ENCODE results near the gene PDE3B. TPM values are rescaled to one million over a fixed set of nuclear protein-coding genes. Genes with fewer than 3 reads are reported as not detected.
"Not testable (repeated sequence)": the region's sequence is repeated elsewhere in the genome, so short reads cannot be mapped to it uniquely, and the experiment has no call there.

PDE3B gene
- total RNA-seq, 1 donor from 2014 or later = 0.26 TPM

DNA sequence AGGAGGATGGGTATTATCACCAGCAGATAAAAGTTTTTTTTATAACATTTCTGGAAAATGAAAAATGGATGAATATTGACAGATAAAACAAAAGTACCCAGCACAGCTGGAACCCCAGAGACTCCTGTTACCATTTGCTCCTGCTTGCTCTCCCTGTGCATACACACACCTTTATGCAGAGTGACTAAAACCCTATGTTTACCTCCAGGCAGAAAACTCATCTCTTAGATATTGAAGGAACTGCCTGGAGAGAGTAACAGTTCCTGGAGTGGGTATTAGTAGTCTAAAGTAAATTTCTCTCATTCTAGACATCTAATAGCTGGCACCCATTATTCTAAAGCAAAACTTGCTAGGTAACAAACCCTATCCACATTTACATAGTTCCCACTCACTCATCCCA, 210.5 kb downstream of the PDE3B start:
- H3K4me3 ChIP-seq (ENCODE audit: low read depth, low read length) = no peak overlapping the region
- DNase-seq (ENCODE audit: low read depth) (peak; percentile 72), FAIRE-seq (no peak)
- no peaks in the 10 kb centered on the region for H3K36me3 ChIP-seq (ENCODE audit: control insufficient read depth, insufficient read depth, low read length)
- TF ChIP-seq, protein P1, sequence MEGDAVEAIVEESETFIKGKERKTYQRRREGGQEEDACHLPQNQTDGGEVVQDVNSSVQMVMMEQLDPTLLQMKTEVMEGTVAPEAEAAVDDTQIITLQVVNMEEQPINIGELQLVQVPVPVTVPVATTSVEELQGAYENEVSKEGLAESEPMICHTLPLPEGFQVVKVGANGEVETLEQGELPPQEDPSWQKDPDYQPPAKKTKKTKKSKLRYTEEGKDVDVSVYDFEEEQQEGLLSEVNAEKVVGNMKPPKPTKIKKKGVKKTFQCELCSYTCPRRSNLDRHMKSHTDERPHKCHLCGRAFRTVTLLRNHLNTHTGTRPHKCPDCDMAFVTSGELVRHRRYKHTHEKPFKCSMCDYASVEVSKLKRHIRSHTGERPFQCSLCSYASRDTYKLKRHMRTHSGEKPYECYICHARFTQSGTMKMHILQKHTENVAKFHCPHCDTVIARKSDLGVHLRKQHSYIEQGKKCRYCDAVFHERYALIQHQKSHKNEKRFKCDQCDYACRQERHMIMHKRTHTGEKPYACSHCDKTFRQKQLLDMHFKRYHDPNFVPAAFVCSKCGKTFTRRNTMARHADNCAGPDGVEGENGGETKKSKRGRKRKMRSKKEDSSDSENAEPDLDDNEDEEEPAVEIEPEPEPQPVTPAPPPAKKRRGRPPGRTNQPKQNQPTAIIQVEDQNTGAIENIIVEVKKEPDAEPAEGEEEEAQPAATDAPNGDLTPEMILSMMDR (IDR thresholded peaks at IDR 0.05; ENCODE audit: insufficient read depth, low read length, severe bottlenecking) = no peak
- H3K27me3 ChIP-seq (ENCODE audit: control insufficient read depth, insufficient read depth, low read length) = no peaks in the 10 kb centered on the region

DNA sequence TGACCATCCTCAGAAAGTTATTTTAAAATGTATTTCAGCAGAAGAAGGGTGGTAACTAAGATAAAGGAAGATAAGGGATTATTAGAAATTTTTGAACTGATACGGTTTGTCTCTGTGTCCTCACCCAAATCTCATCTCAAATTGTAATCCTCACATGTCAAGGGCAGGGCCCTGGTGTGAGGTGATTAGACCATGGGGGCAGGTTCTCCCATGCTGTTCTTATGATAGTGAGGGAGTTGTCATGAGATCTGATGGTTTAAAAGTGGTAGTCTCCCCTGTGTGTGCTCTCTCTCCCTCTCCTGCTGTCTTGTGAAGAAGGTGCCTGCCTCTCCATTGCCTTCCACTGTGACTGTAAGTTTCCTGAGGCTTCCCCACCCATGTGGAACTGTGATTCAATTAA, 212.3 kb downstream of the PDE3B start:
- no peak for FAIRE-seq

GRCh38 chr11:14857621-14858020, 214.0 kb downstream of the PDE3B start:
- no peak overlapping the region for H3K4me3 ChIP-seq (ENCODE audit: low read depth, low read length)
- H3K36me3 ChIP-seq (ENCODE audit: control insufficient read depth, insufficient read depth, low read length) = no peaks in the 10 kb centered on the region
- FAIRE-seq (no peak), DNase-seq (ENCODE audit: low read depth) (no peak)
- TF ChIP-seq, protein P1 (IDR thresholded peaks at IDR 0.05; ENCODE audit: insufficient read depth, low read length, severe bottlenecking) = no peak
- H3K27me3 ChIP-seq (ENCODE audit: control insufficient read depth, insufficient read depth, low read length) = no peaks in the 10 kb centered on the region

More for the DNA sequence above, 212.3 kb downstream of the PDE3B start:
- no peak for DNase-seq (ENCODE audit: low read depth)
- Histone ChIP-seq H3K36me3 (ENCODE audit: control insufficient read depth, insufficient read depth, low read length) (no peaks in the 10 kb centered on the region), H3K27me3 (ENCODE audit: control insufficient read depth, insufficient read depth, low read length) (no peaks in the 10 kb centered on the region), H3K4me3 (ENCODE audit: low read depth, low read length) (no peak overlapping the region)
- TF ChIP-seq, protein P1 (IDR thresholded peaks at IDR 0.05; ENCODE audit: insufficient read depth, low read length, severe bottlenecking) = no peak

- Histone ChIP-seq H3K36me3 (ENCODE audit: control insufficient read depth, insufficient read depth, low read length) (no peaks in the 10 kb centered on the region), H3K27me3 (ENCODE audit: control insufficient read depth, insufficient read depth, low read length) (no peaks in the 10 kb centered on the region), H3K4me3 (ENCODE audit: low read depth, low read length) (no peak overlapping the region)
- no peak for DNase-seq (ENCODE audit: low read depth)
- TF ChIP-seq, protein P1 (IDR thresholded peaks at IDR 0.05; ENCODE audit: insufficient read depth, low read length, severe bottlenecking) = no peak
- no peak for FAIRE-seq
Observed at GRCh38 chr11:14858404-14858803, 214.8 kb downstream of the PDE3B start.

GRCh38 chr11:14860511-14860910, 216.9 kb downstream of the PDE3B start:
- no peak for FAIRE-seq
- H3K27me3 ChIP-seq (ENCODE audit: control insufficient read depth, insufficient read depth, low read length) = no peaks in the 10 kb centered on the region
- TF ChIP-seq, protein P1 (IDR thresholded peaks at IDR 0.05; ENCODE audit: insufficient read depth, low read length, severe bottlenecking) = no peak

GRCh38 chr11:14861680-14862079, 218.1 kb downstream of the PDE3B start:
- H3K27me3 ChIP-seq (ENCODE audit: control insufficient read depth, insufficient read depth, low read length) = no peaks in the 10 kb centered on the region
- FAIRE-seq (peak; percentile 64), DNase-seq (ENCODE audit: low read depth) (no peak)
- H3K4me3 ChIP-seq (ENCODE audit: low read depth, low read length) = no peak overlapping the region
- no peaks in the 10 kb centered on the region for H3K36me3 ChIP-seq (ENCODE audit: control insufficient read depth, insufficient read depth, low read length)
- TF ChIP-seq, protein P1 (IDR thresholded peaks at IDR 0.05; ENCODE audit: insufficient read depth, low read length, severe bottlenecking) = no peak

More at GRCh38 chr11:14860511-14860910, 216.9 kb downstream of the PDE3B start:
- no peak overlapping the region for H3K4me3 ChIP-seq (ENCODE audit: low read depth, low read length)
- DNase-seq (ENCODE audit: low read depth) = peak; percentile 20
- no peaks in the 10 kb centered on the region for H3K36me3 ChIP-seq (ENCODE audit: control insufficient read depth, insufficient read depth, low read length)

DNA sequence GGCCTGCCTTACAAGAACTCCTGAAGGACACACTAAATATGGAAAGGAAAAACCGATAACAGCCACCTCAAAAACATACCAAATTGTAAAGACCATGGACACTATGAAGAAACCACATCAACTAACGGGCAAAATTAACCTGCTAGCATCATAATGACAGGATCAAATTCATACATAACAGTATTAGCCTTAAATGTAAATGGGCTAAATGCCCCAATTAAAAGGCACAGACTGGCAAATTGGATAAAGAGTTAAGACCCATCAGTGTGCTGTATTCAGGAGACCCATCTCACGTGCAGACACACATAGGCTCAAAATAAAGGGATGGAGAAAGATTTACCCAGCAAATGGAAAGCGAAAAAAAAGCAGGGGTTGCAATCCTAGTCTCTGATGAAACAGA, 220.2 kb downstream of the PDE3B start:
- H3K36me3 ChIP-seq (ENCODE audit: control insufficient read depth, insufficient read depth, low read length); H3K4me3 ChIP-seq (ENCODE audit: low read depth, low read length); FAIRE-seq; H3K27me3 ChIP-seq (ENCODE audit: control insufficient read depth, insufficient read depth, low read length); DNase-seq (ENCODE audit: low read depth): not testable (repeated sequence)
